GM21526 (cell line): Measurements from ENCODE around the gene CLEC4M.
"Not testable (repeated sequence)": the region's sequence is repeated elsewhere in the genome, so short reads cannot be mapped to it uniquely, and the experiment has no call there.

Experiments used
- ATAC-seq: cut with Tn5 transposase; IDR thresholded peaks from one replicate; pipeline ENCODE4 v1.9.1; 2021; ENCODE audit warnings: moderate library complexity; ENCODE audit not compliant: unreplicated experiment, low FRiP score

The CLEC4M gene

DNA sequence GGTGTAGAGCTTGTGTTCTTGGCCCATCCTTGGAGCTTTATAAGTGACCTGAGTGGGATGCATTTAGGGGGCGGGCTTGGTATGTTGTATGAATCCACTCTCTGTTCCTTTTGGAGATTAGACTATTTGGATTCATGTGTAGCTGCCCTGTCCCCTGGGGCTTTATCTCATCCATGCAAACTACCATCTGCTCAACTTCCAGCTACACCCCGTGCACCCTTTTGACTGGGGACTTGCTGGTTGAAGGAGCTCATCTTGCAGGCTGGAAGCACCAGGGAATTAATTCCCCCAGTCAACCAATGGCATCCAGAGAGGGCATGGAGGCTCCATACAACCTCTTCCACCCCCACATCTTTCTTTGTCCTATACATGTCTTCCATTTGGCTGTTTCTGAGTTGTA lies 6.1 kb downstream of the CLEC4M start:
- ATAC-seq: no peak

DNA sequence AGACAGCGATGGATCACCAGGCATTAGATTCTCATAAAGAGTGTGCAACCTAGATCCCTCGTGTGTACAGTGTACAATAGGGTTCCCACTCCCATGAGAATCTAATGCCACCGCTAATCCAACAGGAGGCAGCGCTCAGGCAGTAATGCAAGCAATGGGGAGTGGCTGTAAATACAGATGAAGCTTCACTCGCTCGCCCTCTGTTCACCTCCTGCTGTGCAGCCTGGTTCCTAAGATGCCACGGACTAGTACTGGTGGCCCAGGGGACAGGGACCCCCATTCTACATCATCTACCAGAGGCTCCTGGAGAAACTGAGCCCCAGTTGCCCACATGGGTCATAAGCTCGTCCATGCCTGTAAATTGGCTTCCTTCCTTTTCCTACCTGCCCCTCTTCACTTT lies 8.0 kb downstream of the CLEC4M start:
- ATAC-seq: no peak

DNA sequence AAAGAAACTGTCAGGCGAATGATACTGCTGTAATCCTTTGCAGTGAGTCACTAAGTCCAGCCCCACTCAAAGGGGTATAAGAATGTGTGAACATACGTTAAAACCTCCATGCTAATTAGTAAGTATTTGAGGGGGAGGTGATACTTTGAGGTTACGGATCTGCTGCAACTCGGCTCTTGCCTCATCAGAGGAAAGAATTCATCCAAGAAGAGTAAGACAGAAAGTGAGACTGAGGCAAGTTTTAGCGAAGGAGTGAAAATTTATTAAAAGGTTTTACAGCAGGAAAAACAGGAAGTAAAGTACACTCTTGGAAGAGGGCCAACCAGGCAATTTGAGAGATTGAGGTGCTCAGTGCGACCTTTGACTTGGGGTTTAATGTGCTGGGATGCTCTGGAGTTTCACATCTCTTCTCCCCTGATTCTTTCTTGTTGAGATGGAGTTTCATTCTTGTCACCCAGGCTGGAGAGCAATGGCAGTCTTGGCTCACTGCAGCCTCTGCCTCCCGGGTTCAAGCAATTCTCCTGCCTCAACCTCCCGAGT lies 9.8 kb downstream of the CLEC4M start:
- no peak for ATAC-seq

DNA sequence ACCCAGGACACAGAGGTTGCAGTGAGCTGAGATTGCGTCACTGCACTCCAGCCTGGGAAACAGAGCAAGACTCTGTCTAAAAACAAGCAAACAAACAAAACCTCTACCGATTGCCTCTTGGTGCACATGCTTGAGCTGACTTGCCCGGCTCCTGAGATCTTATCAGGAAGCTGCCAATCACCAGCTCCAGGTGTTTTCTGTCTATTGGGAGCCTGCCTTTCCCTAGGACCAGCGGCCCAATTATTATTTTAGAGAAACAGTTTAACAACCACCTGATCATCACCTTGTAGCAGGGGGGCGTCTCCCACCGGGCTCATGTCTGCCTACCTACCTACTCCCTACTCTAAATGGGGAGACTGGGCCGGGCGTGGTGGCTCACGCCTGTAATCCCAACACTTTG lies 10.8 kb downstream of the CLEC4M start:
- no peak for ATAC-seq

DNA sequence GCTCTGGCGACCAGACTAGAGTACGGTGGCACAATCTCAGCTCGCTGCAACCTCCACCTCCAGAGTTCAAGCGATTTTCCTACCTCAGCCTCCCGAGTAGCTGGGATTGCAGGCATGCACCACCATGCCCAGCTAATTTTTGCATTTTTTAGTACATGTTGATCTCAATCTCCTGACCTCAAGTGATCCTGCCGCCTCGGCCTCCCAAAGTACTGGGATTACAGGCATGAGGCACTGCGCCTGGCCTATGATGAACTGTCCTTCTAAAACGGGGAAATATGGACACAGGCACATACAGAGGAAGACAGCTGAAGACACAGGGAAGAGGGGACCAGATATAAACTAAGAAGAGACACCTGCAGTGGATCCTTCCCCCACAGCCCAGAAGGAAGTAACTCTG lies 12.7 kb downstream of the CLEC4M start:
- no peak for ATAC-seq

DNA sequence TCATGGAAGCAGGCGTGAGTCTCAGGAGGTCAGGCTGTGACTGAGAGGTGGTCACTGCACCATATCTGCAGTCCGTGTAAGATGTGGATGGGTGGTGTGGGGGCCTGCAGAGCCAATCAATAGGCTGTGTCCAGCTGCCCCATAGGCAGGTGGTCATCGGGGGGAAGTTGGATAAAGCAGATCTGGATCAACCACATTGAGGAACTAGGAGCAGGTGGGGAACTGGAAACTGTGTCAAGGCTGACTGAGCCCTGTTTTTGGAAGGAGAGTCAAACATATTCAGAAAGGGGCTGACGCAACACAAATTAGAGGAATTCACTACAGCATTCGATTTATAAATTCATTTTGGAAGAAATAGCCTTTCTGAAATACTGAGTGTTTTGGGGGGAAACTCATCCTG lies 15.0 kb downstream of the CLEC4M start:
- ATAC-seq: no peak

DNA sequence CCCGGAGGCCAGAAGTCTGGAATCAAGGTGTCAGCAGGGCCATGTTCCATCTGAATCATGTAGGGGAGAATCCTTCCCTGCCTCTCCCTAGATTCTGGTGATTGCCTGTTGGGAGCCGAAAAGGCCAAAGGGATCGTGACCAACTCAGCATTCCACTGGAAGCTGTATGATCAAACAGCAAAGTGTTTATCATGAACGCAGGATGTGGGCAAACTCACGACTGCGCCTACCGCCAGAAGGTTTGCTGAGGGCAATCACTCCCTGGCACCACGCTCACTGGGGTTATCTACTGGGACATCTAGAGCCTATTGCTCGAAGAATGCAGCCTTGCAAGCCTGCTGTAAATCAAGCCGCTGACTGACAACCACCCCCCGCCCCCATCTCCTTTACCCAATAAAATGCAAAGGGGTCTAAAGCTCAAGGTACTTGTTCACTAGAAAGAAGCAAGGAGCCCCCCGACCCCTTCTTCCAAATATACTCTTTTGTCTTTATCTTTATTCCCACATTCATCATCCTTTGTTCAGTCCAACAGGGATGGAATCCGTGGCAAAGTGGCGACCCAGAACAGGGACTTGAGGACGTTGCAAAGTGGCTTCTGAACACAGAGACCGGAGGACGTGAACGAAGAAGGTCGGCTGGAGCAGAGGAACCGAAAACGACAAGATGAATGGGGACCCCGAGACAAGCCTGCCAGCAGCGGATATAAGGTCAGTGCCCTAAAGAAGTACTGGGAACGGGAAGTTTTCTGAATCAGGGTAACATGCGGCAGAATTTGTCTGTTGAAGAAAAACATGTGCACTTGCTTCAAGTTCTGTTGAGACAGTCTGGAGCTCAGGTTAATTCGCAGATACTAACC lies 16.8 kb downstream of the CLEC4M start:
- no peak for ATAC-seq

DNA sequence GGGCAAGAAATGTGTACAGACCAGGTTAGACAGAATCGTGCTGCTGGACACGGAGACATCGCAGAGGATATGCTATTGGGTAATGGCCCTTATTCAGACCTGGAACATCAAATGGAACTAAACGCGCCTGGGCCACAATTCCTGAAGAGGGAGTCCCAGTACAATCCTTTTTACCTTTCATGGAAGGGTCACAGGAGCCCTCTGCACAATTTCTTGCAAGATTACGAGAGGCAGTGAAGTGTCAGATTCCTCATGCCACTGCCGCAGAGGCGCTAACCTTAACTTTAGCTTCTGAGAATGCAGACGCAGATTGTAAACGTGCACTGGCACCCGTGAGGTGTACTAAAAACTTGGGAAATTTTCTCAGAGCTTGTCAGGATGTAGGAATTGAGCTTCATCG lies 18.1 kb downstream of the CLEC4M start:
- no peak for ATAC-seq

DNA sequence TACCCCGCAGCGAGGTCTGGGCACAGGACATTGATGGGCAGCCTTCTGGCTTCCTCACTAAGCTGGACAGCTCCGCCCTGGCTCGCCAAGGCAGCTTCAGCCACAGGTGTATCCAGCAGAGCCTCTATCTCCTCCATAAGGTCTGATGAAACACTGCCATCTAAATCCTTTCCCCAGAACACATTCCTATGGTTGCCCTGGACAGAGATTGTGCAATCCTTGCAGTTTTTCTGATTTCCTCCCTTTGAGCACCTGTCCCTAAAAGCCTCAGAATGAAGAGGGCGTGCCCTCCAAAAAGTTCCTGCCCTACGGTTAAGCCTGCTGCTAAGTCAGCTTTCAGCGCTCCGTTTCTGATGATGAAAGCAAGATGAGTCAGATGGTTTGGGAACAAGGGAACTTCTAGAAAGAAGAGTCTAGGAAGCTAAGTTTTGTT lies 21.0 kb downstream of the CLEC4M start:
- ATAC-seq: no peak

DNA sequence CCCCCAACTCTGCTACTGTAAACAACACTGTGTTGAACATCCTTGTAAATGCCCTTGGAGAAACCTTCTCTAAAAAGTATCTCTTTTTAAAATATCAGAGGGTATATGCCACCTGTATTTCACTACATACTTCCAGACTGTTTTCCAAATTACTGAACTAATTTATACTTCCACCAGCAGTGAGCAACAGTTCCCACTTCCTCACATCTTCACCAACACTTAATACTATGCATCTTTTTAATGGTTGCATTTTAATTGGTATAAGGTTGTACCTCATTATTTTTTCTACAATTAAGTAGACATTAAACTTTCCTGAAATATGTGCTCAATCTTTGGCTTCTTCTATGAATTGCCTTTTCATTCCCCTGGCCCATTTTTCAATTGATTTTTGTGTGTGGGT lies 21.8 kb downstream of the CLEC4M start:
- ATAC-seq: no peak

DNA sequence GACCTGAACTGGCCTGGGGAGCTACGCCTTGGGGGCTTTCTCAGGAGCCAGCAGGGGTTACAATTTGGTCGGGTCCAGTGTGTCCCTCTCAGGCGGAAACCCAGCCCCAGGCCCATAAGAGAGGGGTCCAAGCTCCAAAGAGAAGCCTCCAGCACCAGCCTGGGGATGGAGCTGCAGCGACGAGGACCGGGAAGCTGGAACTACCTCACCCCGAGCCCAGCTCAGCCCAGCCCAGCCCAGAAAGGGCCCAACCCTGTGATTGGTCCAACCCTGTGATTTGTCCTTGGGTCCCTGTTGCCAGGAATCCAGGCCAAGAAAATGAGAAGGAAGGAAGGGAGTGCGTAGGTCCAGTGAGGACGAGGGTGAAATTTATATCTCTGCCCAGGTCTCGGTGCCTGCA lies 24.1 kb downstream of the CLEC4M start:
- ATAC-seq: no peak

DNA sequence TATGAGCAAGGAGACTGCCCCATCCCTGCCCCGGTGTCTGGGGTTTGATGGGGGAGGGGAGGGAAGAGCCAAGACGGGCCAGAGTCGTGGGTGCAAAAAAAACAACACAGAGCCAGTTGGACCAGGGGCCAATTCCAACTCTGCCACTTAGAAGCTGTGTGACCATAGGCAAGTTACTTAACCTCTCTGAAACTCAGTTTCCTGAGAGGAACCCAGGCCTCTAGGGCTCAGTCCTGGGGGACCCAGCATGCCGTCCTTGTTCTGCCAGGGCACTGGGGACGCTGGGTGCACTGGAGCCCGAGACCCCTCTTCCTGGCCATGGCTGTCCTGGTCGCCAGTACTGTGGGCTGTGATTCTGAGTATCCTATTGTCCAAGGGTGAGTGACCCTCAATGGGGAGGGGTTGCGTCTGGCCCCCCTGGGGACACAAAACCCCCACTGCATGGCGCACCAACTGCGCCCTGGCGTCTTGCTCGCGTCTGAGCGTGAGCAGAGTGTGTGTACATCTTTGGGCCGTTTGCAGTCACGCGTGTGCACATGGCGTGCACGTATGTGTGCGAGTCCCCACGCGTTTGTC lies 24.6 kb downstream of the CLEC4M start:
- ATAC-seq: no peak

DNA sequence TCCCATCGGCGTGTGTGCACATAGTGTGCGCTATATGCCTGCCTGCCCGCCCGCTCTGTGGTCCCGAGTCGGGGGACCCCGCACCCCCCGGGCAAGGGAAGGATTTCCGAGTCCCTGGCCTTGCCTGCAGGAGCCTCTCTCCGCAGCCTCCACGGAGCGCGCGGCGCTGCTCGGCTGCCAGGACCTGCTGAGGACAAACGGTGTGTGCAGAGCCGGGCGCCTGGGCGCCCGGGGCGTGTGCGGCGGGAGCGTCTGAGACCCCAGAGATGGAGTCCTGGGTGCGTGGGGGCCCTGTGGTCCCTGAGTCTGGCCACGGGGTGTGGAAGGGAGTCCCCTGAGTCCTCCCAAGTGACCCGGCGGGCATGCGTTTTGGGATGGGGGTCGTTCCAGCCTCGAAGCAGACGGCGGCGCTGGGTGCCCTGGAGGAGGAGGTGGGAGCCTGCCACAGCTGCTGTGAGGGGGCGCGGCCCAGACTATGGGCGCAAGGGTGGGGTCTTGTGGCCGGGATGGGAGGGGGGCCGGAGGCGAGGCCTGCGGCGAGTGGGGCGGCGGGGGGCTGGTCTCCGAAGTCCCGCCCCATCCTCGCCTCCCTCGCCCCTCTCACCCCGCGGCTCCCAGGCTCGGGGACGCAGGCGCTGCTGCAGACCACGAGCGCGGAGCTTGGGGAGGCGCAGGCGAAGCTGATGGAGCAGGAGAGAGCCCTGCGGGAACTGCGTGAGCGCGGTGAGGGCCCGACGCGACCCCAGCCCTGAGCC lies 25.3 kb downstream of the CLEC4M start:
- no peak for ATAC-seq

DNA sequence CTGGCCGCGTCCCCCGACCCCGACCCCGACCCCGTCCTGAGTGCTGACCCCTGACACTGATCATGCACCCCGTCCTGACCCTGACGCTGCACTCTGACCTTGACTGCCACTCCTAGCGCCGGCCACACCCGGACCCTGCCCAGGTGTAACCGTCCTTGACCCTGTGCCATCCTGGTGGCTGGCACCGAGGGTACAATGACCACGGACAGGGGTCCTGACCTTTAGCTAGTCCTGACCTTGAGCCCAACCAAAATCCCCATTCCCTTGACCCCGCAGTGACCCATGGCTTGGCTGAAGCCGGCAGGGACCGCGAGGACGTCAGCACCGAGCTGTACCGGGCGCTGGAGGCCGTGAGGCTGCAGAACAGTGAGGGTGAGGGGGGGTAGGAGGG lies 25.9 kb downstream of the CLEC4M start:
- no peak for ATAC-seq

DNA sequence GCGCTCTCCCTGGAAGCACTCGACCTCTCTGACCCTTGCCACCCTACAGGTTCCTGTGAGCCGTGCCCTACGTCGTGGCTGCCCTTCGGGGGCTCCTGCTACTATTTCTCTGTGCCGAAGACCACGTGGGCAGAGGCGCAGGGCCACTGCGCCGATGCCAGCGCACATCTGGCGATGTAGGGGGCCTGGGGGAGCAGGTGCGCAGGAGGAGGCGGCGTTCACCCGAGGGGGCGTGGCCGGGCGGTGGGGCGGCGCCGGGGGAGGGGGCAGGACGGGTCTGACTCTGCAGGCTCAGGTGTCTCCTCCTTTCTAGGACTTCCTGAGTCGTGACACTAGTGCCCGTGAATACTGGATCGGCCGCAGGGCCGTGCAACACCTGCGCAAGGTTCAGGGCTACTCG lies 26.4 kb downstream of the CLEC4M start:
- no peak for ATAC-seq

DNA sequence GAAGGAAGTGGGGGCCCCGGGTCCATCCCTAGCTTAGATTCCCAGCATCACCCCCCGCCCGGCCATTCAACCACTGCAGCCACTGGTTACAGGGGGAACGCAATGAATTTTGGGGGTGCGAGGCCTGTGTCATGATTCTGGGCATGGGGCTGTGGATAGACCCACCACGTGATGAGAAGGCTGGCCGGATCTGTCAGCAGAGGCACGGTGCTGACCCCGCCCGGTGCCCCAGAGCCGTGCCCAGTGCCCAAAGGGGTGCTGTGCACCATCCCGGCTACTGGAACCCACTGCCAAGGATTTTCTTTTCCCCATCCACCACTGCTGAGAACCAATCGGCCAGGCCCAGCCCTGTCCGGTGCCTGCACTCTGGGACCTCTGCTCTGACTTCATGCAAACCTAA lies 27.4 kb downstream of the CLEC4M start:
- ATAC-seq: no peak

DNA sequence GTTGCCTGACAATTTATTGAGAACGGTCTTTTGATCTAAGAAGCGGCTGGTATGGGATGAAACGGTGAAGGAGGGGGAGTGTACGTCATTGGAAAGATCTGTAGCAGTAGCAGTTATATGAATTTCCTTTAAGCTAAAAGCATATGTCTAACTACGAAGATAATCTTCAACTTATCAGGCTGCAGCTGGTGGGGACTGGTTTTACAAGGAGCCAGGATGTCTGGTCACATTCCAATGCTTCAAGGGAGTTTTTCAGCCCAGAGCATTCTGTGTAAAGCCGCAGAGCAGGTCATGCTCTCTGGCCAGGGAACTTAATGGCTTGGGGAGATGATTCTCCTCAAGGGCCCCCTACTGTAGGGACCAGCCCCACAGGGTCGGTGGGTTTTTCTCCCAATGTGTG lies 29.2 kb downstream of the CLEC4M start:
- no peak for ATAC-seq

DNA sequence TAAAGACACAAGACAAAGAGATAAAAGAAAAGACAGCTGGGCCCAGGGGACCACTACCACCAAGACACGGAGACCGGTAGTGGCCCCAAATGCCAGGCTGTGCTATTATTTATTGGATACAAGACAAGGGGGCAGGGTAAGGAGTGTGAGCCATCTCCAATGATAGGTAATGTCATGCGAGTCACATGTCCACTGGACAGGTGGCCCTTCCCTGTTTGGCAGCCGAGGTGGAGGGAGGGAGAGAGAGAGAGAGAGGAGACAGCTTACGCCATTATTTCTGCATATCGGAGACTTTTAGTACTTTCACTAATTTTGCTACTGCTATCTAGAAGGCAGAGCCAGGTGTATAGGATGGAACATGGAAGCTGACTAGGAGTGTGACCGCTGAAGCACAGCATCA lies 29.7 kb downstream of the CLEC4M start:
- not testable (repeated sequence) for ATAC-seq

DNA sequence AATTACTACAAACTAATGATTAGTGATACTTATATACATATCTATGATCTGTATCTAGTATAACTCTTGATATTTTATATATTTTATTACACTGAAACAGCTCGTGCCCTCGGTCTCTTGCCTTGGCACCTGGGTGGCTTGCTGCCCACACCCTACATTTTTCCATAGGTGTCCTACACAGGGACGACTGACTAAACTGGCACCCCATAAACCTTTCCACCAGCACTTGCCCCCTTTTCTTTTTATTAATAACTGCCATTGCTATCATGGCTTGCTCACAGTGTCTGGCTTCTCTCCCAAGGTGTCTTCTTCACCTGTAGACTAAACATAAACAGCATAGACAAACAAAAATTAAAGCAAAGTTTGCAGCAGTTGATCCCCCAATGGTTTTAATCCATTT lies 30.4 kb downstream of the CLEC4M start:
- ATAC-seq: no peak

DNA sequence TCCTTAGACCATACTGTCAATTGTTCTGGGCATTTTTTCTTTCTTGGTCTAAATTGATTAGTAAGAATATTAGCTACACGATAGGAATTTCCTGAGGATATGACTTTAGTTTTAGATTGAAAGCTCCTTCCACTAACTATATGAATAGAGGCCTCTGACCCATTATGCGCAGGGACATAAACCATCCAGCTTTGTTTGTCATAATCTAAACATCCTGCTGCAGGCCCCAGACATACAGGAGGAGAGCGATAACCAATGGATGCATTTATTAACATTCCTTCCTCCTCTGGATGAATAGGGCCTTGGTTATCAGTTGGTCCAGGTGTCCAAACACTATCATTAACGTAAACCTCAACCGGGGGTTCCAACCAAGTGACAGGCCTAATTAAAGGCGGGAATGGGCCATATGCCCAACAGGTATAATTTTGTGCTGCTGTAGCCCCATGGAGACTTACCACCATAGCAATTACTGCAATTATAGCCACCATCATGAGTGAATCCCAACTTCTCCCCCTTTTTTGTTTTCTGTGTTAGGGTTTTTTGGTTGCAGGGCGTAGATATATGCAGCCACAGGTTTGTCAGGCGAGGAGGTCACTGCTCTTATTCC lies 32.6 kb downstream of the CLEC4M start:
- no peak for ATAC-seq
